Inferior parietal cortex (tissue), 1 donor: Measurements from ENCODE around the gene CARD11.
"Not testable (repeated sequence)": the region's sequence is repeated elsewhere in the genome, so short reads cannot be mapped to it uniquely, and the experiment has no call there.

Source experiments
- DNase-seq: peaks from one replicate; pipeline ENCODE4 v3.0.0-alpha.2; 2016; ENCODE audit errors: extremely low spot score

CARD11 gene

GRCh38 chr7:3021224-3021623, 22.4 kb downstream of the CARD11 start:
- DNase-seq = not testable (repeated sequence)

- no peak for DNase-seq
These were observed 23.3 kb downstream of the CARD11 start for GRCh38 chr7:3020416-3020815.

DNA sequence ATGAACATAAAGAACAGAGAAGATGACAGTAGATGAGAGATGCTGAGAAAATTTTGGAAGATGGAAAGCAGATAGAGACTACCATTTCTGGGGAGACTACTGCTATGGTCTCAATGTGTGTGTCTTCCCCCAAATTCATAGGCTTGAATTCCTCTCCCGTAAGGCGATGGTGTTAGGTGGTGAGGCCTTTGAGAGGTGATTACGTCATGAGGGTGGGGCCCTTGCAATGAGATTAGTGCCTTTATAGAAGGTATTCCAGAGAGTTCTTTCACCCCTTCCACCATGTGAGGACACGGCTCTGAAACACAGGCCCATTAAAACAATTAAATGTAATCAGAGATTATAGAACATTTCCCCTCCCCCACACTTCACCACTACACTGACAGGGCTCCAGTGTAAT, 23.9 kb downstream of the CARD11 start:
- no peak for DNase-seq

- no peak for DNase-seq
These were observed 29.5 kb downstream of the CARD11 start for GRCh38 chr7:3013975-3014792.

GRCh38 chr7:3011211-3011852, 32.3 kb downstream of the CARD11 start:
- no peak for DNase-seq

DNA sequence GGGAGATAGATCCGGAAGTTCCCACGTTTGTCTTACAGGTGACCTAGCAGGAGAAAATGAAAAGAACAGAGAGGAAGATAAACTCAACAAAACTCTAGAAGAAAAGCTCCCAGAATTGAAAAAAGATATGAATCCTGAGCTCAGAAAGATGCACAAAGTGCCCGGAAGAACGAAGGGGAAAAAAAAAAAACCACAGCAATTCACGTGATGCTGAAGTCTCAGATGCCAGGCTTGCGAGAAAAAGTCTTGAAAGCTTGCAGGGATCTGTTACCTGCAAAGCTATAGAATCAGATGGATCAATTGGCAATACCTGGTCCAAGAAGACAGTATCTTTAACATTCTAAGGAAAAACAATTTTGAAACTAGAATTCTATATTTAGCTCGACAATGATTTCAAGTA, 33.5 kb downstream of the CARD11 start:
- no peak for DNase-seq

- DNase-seq = no peak
These were observed 34.6 kb downstream of the CARD11 start for GRCh38 chr7:3009086-3009485.

DNA sequence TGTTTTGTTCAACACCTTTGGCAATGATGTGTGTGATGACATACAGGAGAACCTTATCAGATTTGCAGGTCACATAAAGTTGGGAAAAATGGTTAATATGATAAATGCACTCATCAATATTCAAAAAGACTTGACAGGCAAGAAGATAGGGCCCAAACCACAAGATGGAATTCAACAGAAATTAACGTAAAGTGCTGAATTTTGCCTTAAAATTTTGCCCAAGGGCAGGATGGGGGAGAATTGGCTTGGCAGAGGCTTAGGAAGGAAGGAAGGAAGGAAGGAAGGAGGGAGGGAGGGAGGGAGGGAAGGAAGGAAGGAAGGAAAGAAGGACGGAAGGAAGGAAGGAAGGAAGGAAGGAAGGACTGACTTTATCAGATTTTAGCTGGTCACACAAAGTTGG, 35.3 kb downstream of the CARD11 start:
- DNase-seq = no peak

GRCh38 chr7:3007696-3008095, 36.0 kb downstream of the CARD11 start:
- no peak for DNase-seq

GRCh38 chr7:3005257-3005656, 38.4 kb downstream of the CARD11 start:
- no peak for DNase-seq

DNA sequence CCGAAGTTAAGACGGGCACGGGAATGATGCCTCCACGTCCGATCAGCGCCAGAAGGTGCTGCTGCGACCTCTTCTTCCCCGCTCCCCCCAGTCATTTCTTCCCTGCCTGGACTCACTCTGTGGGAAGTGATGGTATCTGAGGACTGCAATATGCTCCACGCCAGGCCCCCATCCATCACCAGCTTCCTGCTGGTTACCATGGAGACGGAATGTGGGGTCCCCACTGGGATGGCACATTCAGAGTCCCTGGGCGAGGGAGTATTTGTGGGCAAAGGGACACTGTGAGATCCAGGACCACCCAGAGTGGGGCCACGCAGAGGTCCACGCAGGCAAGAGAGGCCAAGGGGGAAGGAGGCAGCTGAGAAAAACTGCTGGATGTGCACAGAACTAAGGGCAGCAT, 39.7 kb downstream of the CARD11 start:
- DNase-seq = no peak

- DNase-seq = no peak
These were observed 41.0 kb downstream of the CARD11 start for GRCh38 chr7:3002631-3003030.

DNA sequence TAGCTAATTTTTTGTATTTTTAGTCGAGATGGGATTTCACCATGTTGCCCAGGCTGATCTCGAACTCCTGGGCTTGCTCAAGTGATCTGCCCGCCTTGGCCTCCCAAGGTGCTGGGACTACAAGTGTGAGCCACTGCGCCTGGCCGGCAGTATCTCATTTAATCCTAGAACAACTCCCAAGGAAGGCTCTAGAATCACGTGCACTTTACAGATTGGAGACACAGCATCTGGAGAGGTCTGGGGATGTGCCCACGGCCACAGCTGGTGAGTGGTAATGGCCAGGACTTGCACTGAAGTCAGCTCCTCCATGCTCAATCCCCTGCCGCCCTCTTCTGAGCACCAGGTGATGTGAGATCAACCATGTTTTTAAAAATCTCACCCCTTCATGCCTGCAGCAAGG, 43.1 kb downstream of the CARD11 start:
- DNase-seq = no peak

DNA sequence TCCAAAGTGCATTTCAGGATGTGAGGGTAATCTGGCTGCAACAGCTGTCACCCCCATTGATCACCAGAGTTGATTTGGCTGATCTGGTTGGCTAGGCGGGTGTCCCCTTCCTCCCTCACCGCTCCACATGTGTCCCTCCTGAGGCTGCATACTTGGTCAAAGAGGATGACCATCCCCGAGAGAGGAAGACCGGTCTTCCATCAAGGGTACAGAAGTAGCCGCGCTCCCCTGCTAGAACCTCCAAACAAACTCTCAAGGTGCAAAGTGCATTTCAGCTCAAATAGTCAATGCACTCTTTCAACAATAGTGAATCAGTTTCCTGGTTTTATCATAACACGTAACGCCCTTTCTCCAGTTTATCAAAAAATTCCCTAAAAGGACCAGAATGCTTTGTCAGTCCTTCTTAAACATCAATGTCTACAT, 44.6 kb downstream of the CARD11 start:
- DNase-seq = no peak

DNA sequence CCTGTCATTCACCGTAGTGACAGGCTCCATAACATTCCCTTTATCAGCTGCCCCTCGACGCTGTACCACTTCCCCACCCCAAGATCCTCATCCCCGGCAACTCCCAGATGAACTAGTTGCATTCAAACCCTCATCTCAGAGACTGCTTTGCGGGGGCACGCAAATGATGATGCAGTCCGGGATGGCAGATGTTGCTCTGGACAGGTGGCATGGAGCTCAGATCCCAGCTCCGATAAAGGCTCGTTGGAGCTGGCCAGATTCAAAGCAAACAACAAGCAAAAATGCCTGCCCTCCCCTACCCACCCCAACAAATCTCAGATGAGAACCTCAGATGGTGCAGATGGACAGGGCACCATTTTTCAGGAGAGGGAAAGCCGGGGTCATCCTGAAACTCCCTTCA, 46.7 kb downstream of the CARD11 start:
- DNase-seq = no peak

- DNase-seq = no peak
These were observed 47.5 kb downstream of the CARD11 start for GRCh38 chr7:2996141-2996540.

DNA sequence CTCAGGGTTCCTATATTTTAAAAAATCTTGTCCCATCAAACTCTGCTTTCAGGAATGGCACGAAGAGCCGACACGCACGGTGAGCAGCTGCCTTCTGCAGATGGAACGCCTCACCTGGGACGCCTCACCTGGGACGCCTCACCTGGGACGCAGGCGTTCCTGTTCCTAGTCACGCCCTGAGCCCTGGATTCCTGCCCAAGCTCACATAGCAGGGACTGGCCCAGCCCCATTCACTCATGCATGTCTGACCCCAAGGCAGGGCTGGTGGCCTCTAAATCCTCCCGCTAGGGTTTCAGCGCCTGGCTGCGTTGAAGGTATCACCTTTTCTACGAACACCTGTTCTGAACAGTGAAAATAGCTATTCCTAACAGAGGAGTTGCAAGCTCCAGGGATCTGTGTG, 49.8 kb downstream of the CARD11 start:
- DNase-seq = no peak

DNA sequence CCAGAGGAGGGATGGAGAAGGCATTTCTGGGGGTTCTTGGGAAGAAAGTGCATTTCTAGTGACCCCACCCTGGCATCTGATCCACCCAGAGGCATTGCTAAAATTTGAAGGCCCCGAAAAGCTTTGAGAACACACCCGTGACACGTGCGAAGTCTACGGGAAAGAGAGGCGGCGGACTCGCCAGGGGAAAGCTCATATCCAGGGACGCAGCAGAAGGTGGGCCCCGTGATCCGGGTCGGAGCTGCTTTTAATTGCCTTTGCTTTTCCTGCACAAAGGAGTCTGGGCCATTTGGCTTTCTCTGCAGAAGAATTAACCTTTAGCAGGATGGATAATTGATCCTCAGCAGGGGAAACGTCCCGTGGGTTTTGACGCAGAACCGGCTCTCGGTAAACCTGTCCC, 50.3 kb downstream of the CARD11 start:
- DNase-seq = no peak

DNA sequence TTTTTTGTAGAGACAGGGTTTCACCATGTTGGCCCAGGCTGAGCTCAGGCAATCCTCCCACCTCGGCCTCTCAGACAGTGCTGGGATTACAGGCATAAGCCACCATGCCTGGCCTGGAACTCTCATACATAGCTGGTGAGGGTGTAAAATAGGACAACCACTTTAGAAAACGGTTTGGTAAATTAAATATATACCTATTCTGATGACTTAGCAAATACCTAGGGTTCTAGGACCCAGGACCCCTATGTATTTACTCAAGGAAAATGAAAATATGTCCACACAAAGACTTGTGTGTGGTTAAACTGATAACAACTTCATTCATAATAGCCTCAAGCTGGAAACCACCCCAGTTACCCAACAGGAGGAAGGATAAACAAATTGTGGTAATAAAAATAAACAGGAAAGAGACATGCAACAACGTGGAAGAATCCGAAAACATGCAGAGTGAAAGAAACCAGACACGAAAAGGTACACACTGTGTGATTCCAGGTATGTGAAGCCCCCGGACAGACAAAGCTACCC, 52.7 kb downstream of the CARD11 start:
- no peak for DNase-seq

GRCh38 chr7:2986561-2986960, 57.1 kb downstream of the CARD11 start:
- no peak for DNase-seq

- DNase-seq = no peak
These were observed 57.8 kb downstream of the CARD11 start for GRCh38 chr7:2985866-2986265.

GRCh38 chr7:2984091-2984490, 59.6 kb downstream of the CARD11 start:
- no peak for DNase-seq

GRCh38 chr7:2983586-2983985, 60.1 kb downstream of the CARD11 start:
- no peak for DNase-seq
